A549 (cell line): ENCODE measurements around the gene BRMS1. TPM values are rescaled to one million over a fixed set of nuclear protein-coding genes. Genes with fewer than 3 reads are reported as not detected.
"Not testable (repeated sequence)": the region's sequence is repeated elsewhere in the genome, so short reads cannot be mapped to it uniquely, and the experiment has no call there.

Experiments used
- ATAC-seq, 2 experiments: fragments of 200-7000 bp in 1 of 2; fragments of >200 bp in 1 of 2; cut with Nextera tagmentation in 1 of 2; cut with Tn5 transposase in 1 of 2; 3 replicates each; pipeline versions ENCODE4 v1.8.0 to v1.9.1; 2018 to 2020; ENCODE audit warnings: mild to moderate bottlenecking in 1 of 2, moderate library complexity in 1 of 2
- CTCF ChIA-PET: fragments of 300-600 bp; sonication (Branson Sonifier 250); formaldehyde crosslinking; extraction: SDS; loops from one replicate; lab custom pipeline; 2021; ENCODE audit warnings: antibody characterized with exemption, inconsistent platforms; lab: Yijun Ruan, JAX
- POLR2A ChIA-PET: fragments of 350-600 bp; formaldehyde crosslinking; extraction: SDS; loops from one replicate; lab custom pipeline; 2021; ENCODE audit warnings: antibody characterized with exemption, inconsistent platforms; lab: Yijun Ruan, JAX
- DNase-seq, 2 experiments: peaks; one replicate each; pipeline versions ENCODE4 v3.0.0 to v3.0.0-alpha.2; 2011 to 2016; ENCODE audit warnings: low read depth in 1 of 2, low spot score in 1 of 2
- FAIRE-seq: peaks from 2 replicates; lab custom pipeline; 2011; peaks lifted over from hg19 to GRCh38; lab: Jason Lieb, UNC
- H3K27ac ChIP-seq, 2 experiments: fragments of >200 bp; sonication (Bioruptor Twin); formaldehyde crosslinking; 3 replicates each; pipeline ENCODE4 v1.5.1; 2016 to 2017
- H3K4me1 ChIP-seq: fragments of >200 bp; sonication (Bioruptor Twin); formaldehyde crosslinking; 3 replicates; pipeline ENCODE4 v1.6.1; 2016
- H3K4me2 ChIP-seq: fragments of >200 bp; sonication (Bioruptor Twin); formaldehyde crosslinking; 3 replicates; pipeline ENCODE4 v1.6.1; 2016
- H3K4me3 ChIP-seq: fragments of >200 bp; sonication (Bioruptor Twin); formaldehyde crosslinking; 3 replicates; pipeline ENCODE4 v1.5.1; 2016
- H3K9me3 ChIP-seq: fragments of >200 bp; sonication (Bioruptor Twin); formaldehyde crosslinking; 3 replicates; pipeline ENCODE4 v1.6.1; 2016
- ATOH8 ChIP-seq: fragments of 250-450 bp; sonication (Bioruptor Pico); IDR thresholded peaks from 2 replicates; pipeline ENCODE4 v1.5.0; 2020; ENCODE audit warnings: low read depth, mild to moderate bottlenecking, moderate library complexity
- BHLHE40 ChIP-seq: IDR thresholded peaks from 2 replicates; pipeline ENCODE4 v1.6.1; 2012; ENCODE audit warnings: low read depth, low read length, inconsistent platforms
- CTCF ChIP-seq: fragments of >200 bp; sonication (Bioruptor Twin); formaldehyde crosslinking; IDR thresholded peaks from 3 replicates; pipeline ENCODE4 v1.5.1; 2016
- EHMT2 ChIP-seq: fragments of 200-600 bp; sonication (generic); IDR thresholded peaks from 2 replicates; pipeline ENCODE4 v1.6.1; 2016; ENCODE audit warnings: antibody characterized with exemption, low read depth, mild to moderate bottlenecking, moderate library complexity
- EP300 ChIP-seq, 2 experiments: fragments of >200 bp; sonication (Bioruptor Twin); formaldehyde crosslinking; IDR thresholded peaks; 2 replicates in 1 of 2; 3 replicates in 1 of 2; pipeline ENCODE4 v1.6.1; 2016 to 2017
- GATA3 ChIP-seq: IDR thresholded peaks from 2 replicates; pipeline ENCODE4 v1.6.1; 2012; ENCODE audit warnings: borderline replicate concordance
- HMGXB4 ChIP-seq: fragments of 250-450 bp; sonication (Bioruptor Pico); IDR thresholded peaks from 2 replicates; pipeline ENCODE4 v1.5.0; 2021; ENCODE audit warnings: mild to moderate bottlenecking, moderate library complexity, borderline replicate concordance
- HOXA7 ChIP-seq: fragments of 250-450 bp; sonication (Bioruptor Pico); IDR thresholded peaks from 2 replicates; pipeline ENCODE4 v1.5.0; 2020; ENCODE audit warnings: mild to moderate bottlenecking, moderate library complexity
- KDM5A ChIP-seq: fragments of 200-600 bp; sonication (generic); IDR thresholded peaks from 2 replicates; pipeline ENCODE4 v1.6.1; 2016; ENCODE audit warnings: antibody characterized with exemption, mild to moderate bottlenecking
- MAFK ChIP-seq: fragments of 450-650 bp; IDR thresholded peaks from 2 replicates; pipeline ENCODE4 v1.6.1; 2014; ENCODE audit not compliant: partially characterized antibody
- MAX ChIP-seq: IDR thresholded peaks from 2 replicates; pipeline ENCODE4 v1.6.1; 2012
- MYC ChIP-seq: IDR thresholded peaks from 2 replicates; pipeline ENCODE4 v1.6.1; 2012; ENCODE audit warnings: mild to moderate bottlenecking, inconsistent platforms, low read length, improper control_type of control experiment, borderline replicate concordance
- NR3C1 ChIP-seq: fragments of >200 bp; sonication (Bioruptor Twin); formaldehyde crosslinking; IDR thresholded peaks from 3 replicates; pipeline ENCODE4 v1.6.1; 2017
- RCOR1 ChIP-seq: fragments of 150-350 bp; IDR thresholded peaks from 2 replicates; pipeline ENCODE4 v1.6.1; 2014; ENCODE audit warnings: antibody characterized with exemption, low read length, low read depth
- RNF2 ChIP-seq: fragments of 200-600 bp; sonication (generic); IDR thresholded peaks from 2 replicates; pipeline ENCODE4 v1.6.1; 2016; ENCODE audit warnings: low read depth, mild to moderate bottlenecking, antibody characterized with exemption, moderate library complexity, borderline replicate concordance
- SREBF2 ChIP-seq: fragments of 450-650 bp; IDR thresholded peaks from 2 replicates; pipeline ENCODE4 v1.6.1; 2014; ENCODE audit warnings: mild to moderate bottlenecking, moderate library complexity
- TFCP2L1 ChIP-seq: fragments of 250-450 bp; sonication (Bioruptor Pico); IDR thresholded peaks from 2 replicates; pipeline ENCODE4 v1.5.0; 2021; ENCODE audit warnings: mild to moderate bottlenecking
- TP53 ChIP-seq: fragments of 250-450 bp; sonication (Bioruptor Pico); IDR thresholded peaks from 2 replicates; pipeline ENCODE4 v1.5.0; 2021; ENCODE audit warnings: mild to moderate bottlenecking, moderate library complexity
- ZNF302 ChIP-seq: fragments of 250-450 bp; sonication (Bioruptor Pico); IDR thresholded peaks from 2 replicates; pipeline ENCODE4 v1.9.0; 2021; ENCODE audit warnings: inconsistent platforms, mild to moderate bottlenecking, moderate library complexity
- WGBS: methylation state at CpG from one replicate; pipeline ENCODE4 v1.1.6; 2017; ENCODE audit errors: missing lambda C conversion rate; 5-methylcytosine and 5-hydroxymethylcytosine counted together
- polyA plus RNA-seq, 4 experiments: library from polyadenylated mRNA; depleted of rRNA in 3 of 4; stranded (reverse); fragments of >200 nt; fragmentation: RNase III in 1 of 4; extraction: RNeasy Plus Mini Kit Qiagen cat#74134 plus additional on column Dnase treatment in 1 of 4; gene quantifications; 2 replicates in 3 of 4; 3 replicates in 1 of 4; pipeline ENCODE4 v1.2.3, GENCODE V29; 2011 to 2017

BRMS1 gene
- polyA plus RNA-seq, 2 of the 4 experiments (the other 2 are of a cell fraction), result 56.2 to 90.8 TPM

GRCh38 chr11:66359662-66360087 is 14.8 kb upstream of the BRMS1 start:
- Histone ChIP-seq H3K4me1 (no peaks in the 10 kb centered on the region), H3K27ac (no peak overlapping the region), H3K4me2 (no peak overlapping the region), H3K9me3 (no peaks in the 10 kb centered on the region), H3K4me3 (no peak overlapping the region)
- ATAC-seq (peak in 1 of 2 experiments; percentile 44; a peak in 3 of 6 replicates), FAIRE-seq (no peak), DNase-seq (no peak)
- WGBS, result 63% methylated on average over 3 of the region's 3 CpGs
- TF ChIP-seq CTCF (no peak), MAFK (no peak), BHLHE40 (no peak), SREBF2 (no peak), KDM5A (no peak), EP300 (IDR thresholded peaks at IDR 0.05) (no peak), TP53 (CRISPR knock-in tag) (no peak), ATOH8 (CRISPR knock-in tag) (no peak)
- CTCF ChIA-PET, result interaction anchor here (0.6 to 2.1 kb wide), 2 partner anchors 30 to 47 kb away, joined by 3 to 10 read pairs; no protein-coding TSS in a partner anchor
- POLR2A ChIA-PET, result no interaction called here

GRCh38 chr11:66350560-66351235 is 5.8 kb upstream of the BRMS1 start:
- not testable (repeated sequence) for H3K27ac ChIP-seq, DNase-seq, H3K4me3 ChIP-seq, H3K9me3 ChIP-seq, FAIRE-seq, ATAC-seq
- ChIA-PET POLR2A (interaction anchor here (1.0 kb wide), 1 partner anchor 38 kb away, joined by 4 read pairs; no protein-coding TSS in a partner anchor), CTCF (interaction anchor here (0.6 to 2.9 kb wide), 6 partner anchors 13 to 483 kb away, joined by 3 to 19 read pairs (median 6); no protein-coding TSS in a partner anchor)
- H3K4me2 ChIP-seq, result peak overlapping the region; percentile 22; the same call in 1 of the 3 replicates
- H3K4me1 ChIP-seq, result peaks cover 23% of the 10 kb centered on the region
- 79% methylated on average over 8 of the region's 8 CpGs for whole genome bisulfite sequencing

GRCh38 chr11:66349084-66349386 is 4.1 kb upstream of the BRMS1 start:
- whole genome bisulfite sequencing, result 89% methylated on average over 2 of the region's 2 CpGs
- DNase-seq (no peak), ATAC-seq (no peak), FAIRE-seq (no peak)
- TF ChIP-seq GATA3 (no peak), MAX (no peak), RNF2 (no peak), EHMT2 (no peak)
- POLR2A ChIA-PET, result interaction anchor here (1.0 kb wide), 1 partner anchor 13 kb away, joined by 7 read pairs; no protein-coding TSS in a partner anchor
- Histone ChIP-seq H3K4me1 (peaks cover 30% of the 10 kb centered on the region), H3K4me2 (no peak overlapping the region), H3K4me3 (no peak overlapping the region), H3K27ac (no peak overlapping the region), H3K9me3 (no peaks in the 10 kb centered on the region)
- CTCF ChIA-PET, result interaction anchor here (0.9 to 7.9 kb wide), 5 partner anchors 11 to 40 kb away, joined by 3 to 57 read pairs (median 9); partner anchors contain the start of gene RIN1

GRCh38 chr11:66347425-66348276 is 2.7 kb upstream of the BRMS1 start, which contains the start of gene B4GAT1:
B4GAT1 (minus strand) TSS chr11:66347629; CDS start chr11:66347545, 84 bp downstream.
- H3K27ac ChIP-seq, result peak within 1 kb of the TSS; percentile 90 to 97
- H3K4me1 ChIP-seq, result peaks cover 39% of the 10 kb centered on the region
- ATAC-seq (peak; percentile 78 to 83), FAIRE-seq (no peak), DNase-seq (peak; percentile 81 to 95)
- ChIA-PET POLR2A (interaction anchor here (0.5 to 1.2 kb wide), 6 partner anchors 15 to 80 kb away, joined by 3 to 7 read pairs (median 3); no protein-coding TSS in a partner anchor), CTCF (interaction anchor here (0.8 to 7.9 kb wide), 12 partner anchors 10 to 65 kb away, joined by 3 to 57 read pairs (median 6); partner anchors contain the start of gene RIN1)
- WGBS, result under 1% methylated on average over 34 of the region's 101 CpGs
- H3K4me2 ChIP-seq, result peak within 1 kb of the TSS; percentile 77
- H3K9me3 ChIP-seq, result no peaks in the 10 kb centered on the region
- H3K4me3 ChIP-seq, result peak within 1 kb of the TSS; percentile 88
- TF ChIP-seq CTCF (no peak), HMGXB4 (CRISPR knock-in tag) (peak; percentile 91), ZNF302 (CRISPR knock-in tag) (no peak), TFCP2L1 (CRISPR knock-in tag) (no peak), BHLHE40 (no peak), RCOR1 (no peak), MYC (peak; percentile 34; the same call in 1 of the 2 replicates), HOXA7 (CRISPR knock-in tag) (no peak), NR3C1 (no peak)
